ENCODE measurements around the gene ATXN2.

ATXN2 gene

GRCh38 chr12:111574797-111575443 lies 24.2 kb downstream of the ATXN2 start:
- Histone ChIP-seq H3K9ac (ENCODE audit: low read length) (no peak overlapping the region), H3K9me2 (ENCODE audit: low read depth, low read length) (no peaks in the 10 kb centered on the region), H3K4me3 (ENCODE audit: low read depth, low read length, poor library complexity, severe bottlenecking) (no peak overlapping the region), H3K27ac (ENCODE audit: low read depth, low read length, poor library complexity, severe bottlenecking) (no peak overlapping the region), H3K4me1 (ENCODE audit: insufficient read depth, low read length, severe bottlenecking) (no peaks in the 10 kb centered on the region), H3K9me3 (ENCODE audit: low read length) (no peaks in the 10 kb centered on the region), H2AFZ (ENCODE audit: low read length) (no peak overlapping the region), H4K20me1 (ENCODE audit: insufficient read depth, low read length) (no peaks in the 10 kb centered on the region), H3K4me2 (ENCODE audit: low read length) (no peak overlapping the region), H3F3A (ENCODE audit: insufficient read depth, low read length) (no peaks in the 10 kb centered on the region), H3K27me3 (ENCODE audit: insufficient read depth, low read length) (no peaks in the 10 kb centered on the region), H3K36me3 (ENCODE audit: insufficient read depth, low read length) (0 out of 2 replicates have a peak, but pooled peaks cover 4% of the 10 kb centered on the region), H3K79me2 (ENCODE audit: insufficient read depth, low read length) (peaks cover 14% of the 10 kb centered on the region)
- TF ChIP-seq, protein P1, sequence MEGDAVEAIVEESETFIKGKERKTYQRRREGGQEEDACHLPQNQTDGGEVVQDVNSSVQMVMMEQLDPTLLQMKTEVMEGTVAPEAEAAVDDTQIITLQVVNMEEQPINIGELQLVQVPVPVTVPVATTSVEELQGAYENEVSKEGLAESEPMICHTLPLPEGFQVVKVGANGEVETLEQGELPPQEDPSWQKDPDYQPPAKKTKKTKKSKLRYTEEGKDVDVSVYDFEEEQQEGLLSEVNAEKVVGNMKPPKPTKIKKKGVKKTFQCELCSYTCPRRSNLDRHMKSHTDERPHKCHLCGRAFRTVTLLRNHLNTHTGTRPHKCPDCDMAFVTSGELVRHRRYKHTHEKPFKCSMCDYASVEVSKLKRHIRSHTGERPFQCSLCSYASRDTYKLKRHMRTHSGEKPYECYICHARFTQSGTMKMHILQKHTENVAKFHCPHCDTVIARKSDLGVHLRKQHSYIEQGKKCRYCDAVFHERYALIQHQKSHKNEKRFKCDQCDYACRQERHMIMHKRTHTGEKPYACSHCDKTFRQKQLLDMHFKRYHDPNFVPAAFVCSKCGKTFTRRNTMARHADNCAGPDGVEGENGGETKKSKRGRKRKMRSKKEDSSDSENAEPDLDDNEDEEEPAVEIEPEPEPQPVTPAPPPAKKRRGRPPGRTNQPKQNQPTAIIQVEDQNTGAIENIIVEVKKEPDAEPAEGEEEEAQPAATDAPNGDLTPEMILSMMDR (IDR thresholded peaks at IDR 0.05; ENCODE audit: low read length): no peak
- TF ChIP-seq EZH2 (IDR thresholded peaks at IDR 0.05; ENCODE audit: borderline replicate concordance, low read length): no peak

DNA sequence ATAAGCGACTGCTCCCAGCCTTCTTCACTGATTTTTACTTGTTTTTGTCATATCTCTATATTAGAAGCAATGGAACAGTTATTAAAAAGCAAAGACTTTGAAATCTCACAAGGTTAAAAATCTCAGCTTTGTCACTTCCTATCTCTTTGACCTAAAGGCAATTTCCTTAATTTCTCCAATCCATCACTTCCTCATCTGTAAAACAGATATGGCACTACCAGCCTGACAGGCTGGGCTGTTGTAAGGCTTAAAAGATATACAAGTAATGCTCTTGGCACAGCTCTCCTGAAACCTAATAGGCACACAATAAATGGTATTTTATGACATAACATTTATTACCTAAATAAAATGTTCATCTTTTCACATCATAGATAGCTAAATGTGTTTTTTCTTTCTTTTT lies 25.6 kb downstream of the ATXN2 start:
- Histone ChIP-seq H3K9me2 (ENCODE audit: low read depth, low read length) (no peaks in the 10 kb centered on the region), H3K4me1 (ENCODE audit: insufficient read depth, low read length, severe bottlenecking) (no peaks in the 10 kb centered on the region), H3K36me3 (ENCODE audit: insufficient read depth, low read length) (0 out of 2 replicates have a peak, but pooled peaks cover 3% of the 10 kb centered on the region), H3K4me2 (ENCODE audit: low read length) (no peak overlapping the region), H3K9me3 (ENCODE audit: low read length) (no peaks in the 10 kb centered on the region), H3K27me3 (ENCODE audit: insufficient read depth, low read length) (no peaks in the 10 kb centered on the region), H3K27ac (ENCODE audit: low read depth, low read length, poor library complexity, severe bottlenecking) (no peak overlapping the region), H3F3A (ENCODE audit: insufficient read depth, low read length) (no peaks in the 10 kb centered on the region), H3K9ac (ENCODE audit: low read length) (no peak overlapping the region), H3K79me2 (ENCODE audit: insufficient read depth, low read length) (peaks cover 14% of the 10 kb centered on the region), H2AFZ (ENCODE audit: low read length) (no peak overlapping the region), H4K20me1 (ENCODE audit: insufficient read depth, low read length) (no peaks in the 10 kb centered on the region), H3K4me3 (ENCODE audit: low read depth, low read length, poor library complexity, severe bottlenecking) (no peak overlapping the region)
- TF ChIP-seq, protein P1 (IDR thresholded peaks at IDR 0.05; ENCODE audit: low read length): no peak
- TF ChIP-seq EZH2 (IDR thresholded peaks at IDR 0.05; ENCODE audit: borderline replicate concordance, low read length): no peak

DNA sequence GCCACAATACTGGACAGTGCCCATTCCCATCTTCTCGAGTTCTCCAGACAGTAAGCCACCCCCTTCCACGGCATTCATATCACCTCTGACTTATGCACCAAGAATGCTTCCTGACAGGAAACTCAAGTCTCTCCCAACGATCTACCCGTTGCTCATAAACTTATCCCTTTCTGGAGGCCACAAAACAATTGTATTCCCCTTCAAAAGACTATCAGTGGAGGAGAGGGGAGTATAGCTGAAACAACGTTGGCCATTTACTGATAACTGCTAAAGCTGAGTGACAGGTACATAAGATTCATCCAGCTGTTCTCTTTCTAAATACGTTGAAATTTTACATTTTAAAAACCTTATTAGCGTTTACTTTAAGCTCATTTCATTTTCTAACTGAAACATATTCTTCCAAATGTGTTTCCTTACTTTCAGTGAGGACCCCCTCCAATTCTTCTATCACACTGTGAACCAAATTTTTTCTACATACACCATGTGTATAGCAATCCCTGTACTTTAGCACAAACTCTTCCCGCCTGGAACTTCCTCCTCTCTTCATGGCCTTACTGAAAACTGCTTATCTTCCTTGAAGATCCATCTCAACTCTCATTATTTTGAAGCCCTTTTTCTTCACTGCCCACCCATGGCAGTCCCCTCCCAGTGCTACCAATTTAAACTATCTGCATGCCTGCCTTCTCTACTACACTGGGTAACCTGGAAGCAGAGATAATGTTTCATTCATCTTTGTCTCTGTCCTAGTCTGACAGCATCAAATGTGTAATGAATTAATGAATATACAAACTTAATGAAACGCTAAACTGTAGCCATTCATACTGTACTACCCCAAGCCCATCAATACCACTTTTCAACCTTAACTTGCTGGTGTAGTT lies 28.8 kb downstream of the ATXN2 start:
- H3K9me3 ChIP-seq (ENCODE audit: low read length): no peaks in the 10 kb centered on the region
- H4K20me1 ChIP-seq (ENCODE audit: insufficient read depth, low read length): no peaks in the 10 kb centered on the region
- H3K27ac ChIP-seq (ENCODE audit: low read depth, low read length, poor library complexity, severe bottlenecking): no peak overlapping the region
- H3K4me3 ChIP-seq (ENCODE audit: low read depth, low read length, poor library complexity, severe bottlenecking): no peak overlapping the region
- H3F3A ChIP-seq (ENCODE audit: insufficient read depth, low read length): no peaks in the 10 kb centered on the region
- no peaks in the 10 kb centered on the region for H3K9me2 ChIP-seq (ENCODE audit: low read depth, low read length)
- H2AFZ ChIP-seq (ENCODE audit: low read length): no peak overlapping the region
- H3K79me2 ChIP-seq (ENCODE audit: insufficient read depth, low read length): peaks cover 9% of the 10 kb centered on the region
- H3K4me1 ChIP-seq (ENCODE audit: insufficient read depth, low read length, severe bottlenecking): no peaks in the 10 kb centered on the region
- no peak overlapping the region for H3K9ac ChIP-seq (ENCODE audit: low read length)
- no peaks in the 10 kb centered on the region for H3K36me3 ChIP-seq (ENCODE audit: insufficient read depth, low read length)
- H3K4me2 ChIP-seq (ENCODE audit: low read length): no peak overlapping the region
- TF ChIP-seq EZH2 (IDR thresholded peaks at IDR 0.05; ENCODE audit: borderline replicate concordance, low read length): no peak
- TF ChIP-seq, protein P1 (IDR thresholded peaks at IDR 0.05; ENCODE audit: low read length): no peak
- H3K27me3 ChIP-seq (ENCODE audit: insufficient read depth, low read length): no peaks in the 10 kb centered on the region
